Liver (tissue), 9 donors: ENCODE measurements around the gene ARF1. TPM values are rescaled to one million over a fixed set of nuclear protein-coding genes. Genes with fewer than 3 reads are reported as not detected.

Experiments
- DNase-seq: peaks from one replicate; pipeline ENCODE4 v3.0.0-alpha.2; 2017; ENCODE audit warnings: low spot score
- H3K27ac ChIP-seq, 2 donors: one replicate each; pipeline ENCODE4 v1.7.0; 2013; ENCODE audit warnings: inconsistent platforms in 2 of 2, low read length in 2 of 2, control low read depth in 1 of 2, low read depth in 1 of 2, mild to moderate bottlenecking in 1 of 2
- H3K27me3 ChIP-seq, 4 donors: one replicate each; pipeline versions ENCODE4 v1.6.1 to v1.7.0; 2013; ENCODE audit warnings: low read length in 3 of 4, inconsistent platforms in 1 of 4, mild to moderate bottlenecking in 1 of 4, moderate library complexity in 1 of 4; ENCODE audit not compliant: control insufficient read depth in 4 of 4, insufficient read depth in 4 of 4
- H3K36me3 ChIP-seq, 4 donors: one replicate each; pipeline versions ENCODE4 v1.6.1 to v1.7.0; 2013; ENCODE audit warnings: low read length in 3 of 4, mild to moderate bottlenecking in 3 of 4, low read depth in 1 of 4, moderate library complexity in 1 of 4; ENCODE audit not compliant: control insufficient read depth in 4 of 4, insufficient read depth in 3 of 4
- H3K4me1 ChIP-seq, 4 donors: one replicate each; pipeline versions ENCODE4 v1.6.1 to v1.7.0; 2013; ENCODE audit warnings: low read length in 3 of 4, mild to moderate bottlenecking in 3 of 4, moderate library complexity in 1 of 4; ENCODE audit not compliant: control insufficient read depth in 4 of 4, insufficient read depth in 4 of 4
- H3K4me3 ChIP-seq, 3 donors: one replicate each; pipeline versions ENCODE4 v1.6.1 to v1.7.0; 2013; ENCODE audit warnings: low read length in 3 of 3, control low read depth in 1 of 3, low read depth in 1 of 3, mild to moderate bottlenecking in 1 of 3
- H3K9ac ChIP-seq, 2 donors: one replicate each; pipeline ENCODE4 v1.7.0; 2013; ENCODE audit warnings: low read length in 2 of 2, mild to moderate bottlenecking in 2 of 2, moderate library complexity in 2 of 2, control low read depth in 1 of 2, low read depth in 1 of 2
- H3K9me3 ChIP-seq, 4 donors: one replicate each; pipeline versions ENCODE4 v1.6.1 to v1.7.0; 2013; ENCODE audit warnings: low read length in 3 of 4; ENCODE audit not compliant: control insufficient read depth in 4 of 4
- ATF3 ChIP-seq: IDR thresholded peaks from 2 replicates; pipeline ENCODE4 v1.6.1; 2016; ENCODE audit warnings: antibody characterized with exemption
- EGR1 ChIP-seq, 2 donors: IDR thresholded peaks; 2 replicates each; pipeline ENCODE4 v1.6.1; 2016 to 2018; ENCODE audit warnings: antibody characterized with exemption in 2 of 2, low read depth in 2 of 2
- FOXA1 ChIP-seq: IDR thresholded peaks from 2 replicates; pipeline ENCODE4 v1.6.1; 2016; ENCODE audit warnings: antibody characterized with exemption
- FOXA2 ChIP-seq: IDR thresholded peaks from 2 replicates; pipeline ENCODE4 v1.6.1; 2016; ENCODE audit warnings: antibody characterized with exemption
- HNF4A ChIP-seq, 2 donors: conservative IDR thresholded peaks; 2 replicates each; pipeline ENCODE4 v1.6.1; 2016; ENCODE audit warnings: antibody characterized with exemption in 2 of 2, mild to moderate bottlenecking in 2 of 2
- HNF4G ChIP-seq: IDR thresholded peaks from 2 replicates; pipeline ENCODE4 v1.6.1; 2016; ENCODE audit warnings: antibody characterized with exemption
- JUND ChIP-seq, 2 donors: IDR thresholded peaks; 2 replicates each; pipeline ENCODE4 v1.6.1; 2016; ENCODE audit warnings: antibody characterized with exemption in 2 of 2
- MAX ChIP-seq: IDR thresholded peaks from 2 replicates; pipeline ENCODE4 v1.6.1; 2016; ENCODE audit warnings: antibody characterized with exemption
- NR2F2 ChIP-seq: IDR thresholded peaks from 2 replicates; pipeline ENCODE4 v1.6.1; 2016; ENCODE audit warnings: antibody characterized with exemption
- RXRA ChIP-seq, 2 donors: IDR thresholded peaks; 2 replicates each; pipeline ENCODE4 v1.6.1; 2017 to 2018; ENCODE audit warnings: antibody characterized with exemption in 2 of 2, mild to moderate bottlenecking in 1 of 2
- SP1 ChIP-seq: IDR thresholded peaks from 2 replicates; pipeline ENCODE4 v1.6.1; 2018; ENCODE audit warnings: antibody characterized with exemption, mild to moderate bottlenecking
- TAF1 ChIP-seq: conservative IDR thresholded peaks from 2 replicates; pipeline ENCODE4 v1.6.1; 2016; ENCODE audit warnings: antibody characterized with exemption, mild to moderate bottlenecking
- YY1 ChIP-seq: IDR thresholded peaks from 2 replicates; pipeline ENCODE4 v1.6.1; 2016; ENCODE audit warnings: antibody characterized with exemption, mild to moderate bottlenecking
- WGBS: extraction: QIAGEN DNeasy Blood & Tissue Kit; methylation state at CpG from one replicate; pipeline ENCODE4 v1.1.7; 2013; 5-methylcytosine and 5-hydroxymethylcytosine counted together
- polyA plus RNA-seq, 2 donors: library from polyadenylated mRNA; stranded (reverse) in 1 of 2; unstranded in 1 of 2; fragments of 200-250 nt in 1 of 2; fragments of >200 nt in 1 of 2; fragmentation: Nextera tagmentation in 1 of 2; extraction: Ambion mirVana in 1 of 2; gene quantifications; one replicate each; pipeline versions ENCODE4 v1.2.1 to v1.2.3, GENCODE V29; 2013 to 2015
- total RNA-seq, 2 donors: library from RNA; depleted of rRNA; stranded (reverse); fragments of >200 nt; gene quantifications; one replicate each; pipeline ENCODE4 v1.2.3, GENCODE V29; 2014
- TF ChIP-seq, protein P1 (sequence below): fragments of 150-350 bp; IDR thresholded peaks from 2 replicates; pipeline ENCODE4 v1.5.1; 2017; ENCODE audit warnings: improper control_type of control experiment, low read depth, low read length; ENCODE audit not compliant: missing input control
- TF ChIP-seq, protein P2 (sequence below): IDR thresholded peaks from 2 replicates; pipeline ENCODE4 v1.6.1; 2016; ENCODE audit warnings: antibody characterized with exemption, mild to moderate bottlenecking
- donor health status: healthy.
- donor health status: healthy.
- donor health status: healthy.
- donor health status: healthy.
- donor health status: healthy.

ARF1 gene
- total and polyA plus RNA-seq, 4 donors, result 151 to 282 (median 213) TPM

DNA sequence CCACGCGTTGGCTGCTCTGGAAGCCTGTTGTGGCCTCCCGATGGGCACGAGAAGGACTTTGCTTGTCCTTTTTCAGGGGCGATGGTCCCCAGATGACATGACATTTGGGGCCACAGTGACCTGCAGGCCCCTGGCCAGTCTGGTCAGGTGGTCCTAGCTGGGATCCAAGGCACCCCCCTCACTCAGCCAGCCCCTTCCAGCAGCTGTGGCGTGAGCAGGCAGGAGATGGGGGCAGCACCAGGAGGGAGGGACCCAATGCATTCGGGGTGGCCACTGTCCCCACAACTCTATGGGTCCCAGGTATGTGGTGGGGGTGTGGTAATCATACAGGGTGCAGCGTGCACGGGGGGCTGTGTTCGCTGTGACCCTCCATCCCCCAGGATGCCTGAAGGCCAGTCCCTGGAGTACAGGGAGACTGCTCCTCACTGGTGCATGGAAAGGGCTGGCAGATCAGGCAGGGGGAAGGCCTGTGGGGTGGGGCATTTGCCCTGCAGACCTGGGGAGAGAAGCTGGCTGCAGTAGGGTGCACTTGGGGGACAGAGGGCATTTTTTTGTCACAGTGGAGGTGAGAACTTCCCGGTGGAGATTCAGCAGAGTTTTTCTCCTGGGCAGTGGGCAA, 44.0 kb upstream of the ARF1 start:
- H3K4me1 ChIP-seq, result peaks cover 0 to 8% (median 4%) of the 10 kb centered on the region in 4 donors
- no peaks in the 10 kb centered on the region for H3K9me3 ChIP-seq
- H3K9ac ChIP-seq, result no peak overlapping the region
- no peak overlapping the region for H3K27ac ChIP-seq
- TF ChIP-seq FOXA1, result no peak
- no peak for DNase-seq
- H3K4me3 ChIP-seq, result no peak overlapping the region
- 70% methylated on average over 11 of the region's 11 CpGs for WGBS
- H3K36me3 ChIP-seq, result no peaks in the 10 kb centered on the region
- peaks cover 0 to 5% (median 0%) of the 10 kb centered on the region in 4 donors for H3K27me3 ChIP-seq

DNA sequence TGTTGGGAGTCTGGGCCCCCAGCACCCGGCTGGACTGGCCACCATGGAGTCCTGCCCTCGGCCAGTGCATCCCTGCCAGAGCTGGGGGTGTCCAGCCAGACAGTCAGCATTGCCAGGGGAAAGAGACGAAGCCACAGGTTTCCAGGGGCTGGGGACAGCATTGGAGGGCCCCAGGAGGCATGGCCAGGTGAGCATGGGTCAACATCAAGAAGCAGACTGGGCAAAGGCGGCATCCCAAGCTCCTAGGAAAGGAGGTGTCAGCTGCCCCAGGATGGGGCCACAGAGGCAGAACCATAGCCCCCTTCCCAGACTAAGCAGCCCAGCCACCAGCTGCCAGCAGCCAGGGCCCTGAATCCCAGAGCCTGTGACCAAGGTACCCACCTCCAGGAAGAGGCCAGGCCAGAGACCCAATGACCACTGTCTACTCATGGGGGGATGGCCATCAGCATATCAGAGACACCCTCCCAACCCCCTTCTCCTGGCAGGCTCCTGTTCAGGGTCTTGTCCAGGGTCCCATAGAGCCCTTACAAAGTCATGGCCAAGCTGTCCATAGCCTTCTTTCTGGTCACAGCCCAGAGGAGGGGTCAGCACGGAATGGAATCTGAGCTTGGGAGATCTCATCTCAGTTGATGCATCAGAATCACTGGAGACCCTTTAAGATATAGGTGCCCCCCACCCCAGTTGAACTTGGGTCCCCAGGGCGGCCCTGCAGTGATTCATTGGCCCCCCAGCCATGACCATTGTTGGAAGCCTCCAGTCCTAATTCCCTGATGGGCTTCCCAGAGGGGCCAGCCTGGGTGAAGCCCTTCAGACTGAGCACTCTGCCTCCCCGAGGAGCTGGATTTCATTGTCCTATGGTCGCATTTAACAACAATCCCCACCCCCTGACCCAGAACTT, 43.3 kb upstream of the ARF1 start:
- TF ChIP-seq JUND (IDR thresholded peaks at IDR 0.05) (no peak), FOXA2 (no peak), HNF4A (conservative IDR thresholded peaks at IDR 0.05) (no peak), MAX (no peak), EGR1 (IDR thresholded peaks at IDR 0.05; ENCODE audit: low read depth in 2 of 2) (no peak), NR2F2 (no peak), TAF1 (no peak), SP1 (no peak)
- TF ChIP-seq, protein P1, sequence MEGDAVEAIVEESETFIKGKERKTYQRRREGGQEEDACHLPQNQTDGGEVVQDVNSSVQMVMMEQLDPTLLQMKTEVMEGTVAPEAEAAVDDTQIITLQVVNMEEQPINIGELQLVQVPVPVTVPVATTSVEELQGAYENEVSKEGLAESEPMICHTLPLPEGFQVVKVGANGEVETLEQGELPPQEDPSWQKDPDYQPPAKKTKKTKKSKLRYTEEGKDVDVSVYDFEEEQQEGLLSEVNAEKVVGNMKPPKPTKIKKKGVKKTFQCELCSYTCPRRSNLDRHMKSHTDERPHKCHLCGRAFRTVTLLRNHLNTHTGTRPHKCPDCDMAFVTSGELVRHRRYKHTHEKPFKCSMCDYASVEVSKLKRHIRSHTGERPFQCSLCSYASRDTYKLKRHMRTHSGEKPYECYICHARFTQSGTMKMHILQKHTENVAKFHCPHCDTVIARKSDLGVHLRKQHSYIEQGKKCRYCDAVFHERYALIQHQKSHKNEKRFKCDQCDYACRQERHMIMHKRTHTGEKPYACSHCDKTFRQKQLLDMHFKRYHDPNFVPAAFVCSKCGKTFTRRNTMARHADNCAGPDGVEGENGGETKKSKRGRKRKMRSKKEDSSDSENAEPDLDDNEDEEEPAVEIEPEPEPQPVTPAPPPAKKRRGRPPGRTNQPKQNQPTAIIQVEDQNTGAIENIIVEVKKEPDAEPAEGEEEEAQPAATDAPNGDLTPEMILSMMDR, result no peak
- peaks cover 0 to 5% (median 0%) of the 10 kb centered on the region in 4 donors for H3K27me3 ChIP-seq
- H3K9ac ChIP-seq, result no peak overlapping the region
- H3K4me1 ChIP-seq, result peaks cover 0 to 8% (median 4%) of the 10 kb centered on the region in 4 donors
- H3K36me3 ChIP-seq, result no peaks in the 10 kb centered on the region
- no peaks in the 10 kb centered on the region for H3K9me3 ChIP-seq
- WGBS, result 69% methylated on average over 8 of the region's 8 CpGs
- DNase-seq, result no peak
- no peak overlapping the region for H3K4me3 ChIP-seq
- H3K27ac ChIP-seq, result no peak overlapping the region

DNA sequence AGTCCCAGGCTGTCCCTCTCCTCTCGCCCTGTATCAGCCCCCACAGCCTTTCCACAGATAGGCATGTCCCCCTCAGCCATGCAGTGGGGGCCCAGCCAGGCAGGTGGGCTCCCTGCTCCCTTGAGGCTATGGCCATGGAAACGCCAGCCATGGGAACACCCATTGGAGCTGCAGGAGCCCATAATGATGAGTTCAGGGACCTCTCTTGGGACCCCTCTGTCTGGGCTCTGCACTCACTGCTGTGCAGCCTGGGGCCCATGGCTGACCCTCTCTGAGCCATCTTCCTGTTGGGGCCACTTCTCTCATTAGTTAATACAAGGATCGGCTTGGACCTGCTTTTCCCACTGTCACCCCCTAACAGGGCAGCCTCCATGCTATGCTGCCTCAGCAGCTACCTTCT, 42.5 kb upstream of the ARF1 start:
- H3K4me1 ChIP-seq, result peaks cover 0 to 8% (median 4%) of the 10 kb centered on the region in 4 donors
- no peak for DNase-seq
- 68% methylated on average over 3 of the region's 3 CpGs for WGBS
- H3K36me3 ChIP-seq, result no peaks in the 10 kb centered on the region
- no peak overlapping the region for H3K27ac ChIP-seq
- H3K9ac ChIP-seq, result no peak overlapping the region
- peaks cover 0 to 5% (median 0%) of the 10 kb centered on the region in 4 donors for H3K27me3 ChIP-seq
- no peaks in the 10 kb centered on the region for H3K9me3 ChIP-seq
- H3K4me3 ChIP-seq, result no peak overlapping the region
- no peak for TF ChIP-seq RXRA (IDR thresholded peaks at IDR 0.05)
- no peak for TF ChIP-seq FOXA2
- TF ChIP-seq, protein P1, result no peak
- TF ChIP-seq FOXA1, result no peak
- no peak for TF ChIP-seq JUND (IDR thresholded peaks at IDR 0.05)
- TF ChIP-seq EGR1 (IDR thresholded peaks at IDR 0.05; ENCODE audit: low read depth in 2 of 2), result no peak
- no peak for TF ChIP-seq NR2F2
- no peak for TF ChIP-seq HNF4A (conservative IDR thresholded peaks at IDR 0.05)
- TF ChIP-seq YY1, result no peak
- TF ChIP-seq, protein P2, sequence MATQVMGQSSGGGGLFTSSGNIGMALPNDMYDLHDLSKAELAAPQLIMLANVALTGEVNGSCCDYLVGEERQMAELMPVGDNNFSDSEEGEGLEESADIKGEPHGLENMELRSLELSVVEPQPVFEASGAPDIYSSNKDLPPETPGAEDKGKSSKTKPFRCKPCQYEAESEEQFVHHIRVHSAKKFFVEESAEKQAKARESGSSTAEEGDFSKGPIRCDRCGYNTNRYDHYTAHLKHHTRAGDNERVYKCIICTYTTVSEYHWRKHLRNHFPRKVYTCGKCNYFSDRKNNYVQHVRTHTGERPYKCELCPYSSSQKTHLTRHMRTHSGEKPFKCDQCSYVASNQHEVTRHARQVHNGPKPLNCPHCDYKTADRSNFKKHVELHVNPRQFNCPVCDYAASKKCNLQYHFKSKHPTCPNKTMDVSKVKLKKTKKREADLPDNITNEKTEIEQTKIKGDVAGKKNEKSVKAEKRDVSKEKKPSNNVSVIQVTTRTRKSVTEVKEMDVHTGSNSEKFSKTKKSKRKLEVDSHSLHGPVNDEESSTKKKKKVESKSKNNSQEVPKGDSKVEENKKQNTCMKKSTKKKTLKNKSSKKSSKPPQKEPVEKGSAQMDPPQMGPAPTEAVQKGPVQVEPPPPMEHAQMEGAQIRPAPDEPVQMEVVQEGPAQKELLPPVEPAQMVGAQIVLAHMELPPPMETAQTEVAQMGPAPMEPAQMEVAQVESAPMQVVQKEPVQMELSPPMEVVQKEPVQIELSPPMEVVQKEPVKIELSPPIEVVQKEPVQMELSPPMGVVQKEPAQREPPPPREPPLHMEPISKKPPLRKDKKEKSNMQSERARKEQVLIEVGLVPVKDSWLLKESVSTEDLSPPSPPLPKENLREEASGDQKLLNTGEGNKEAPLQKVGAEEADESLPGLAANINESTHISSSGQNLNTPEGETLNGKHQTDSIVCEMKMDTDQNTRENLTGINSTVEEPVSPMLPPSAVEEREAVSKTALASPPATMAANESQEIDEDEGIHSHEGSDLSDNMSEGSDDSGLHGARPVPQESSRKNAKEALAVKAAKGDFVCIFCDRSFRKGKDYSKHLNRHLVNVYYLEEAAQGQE, result no peak
- no peak for TF ChIP-seq ATF3
- no peak for TF ChIP-seq MAX
- no peak for TF ChIP-seq HNF4G
